NCI-H2196 (cell line): ENCODE measurements around the gene NRL.

ENCODE experiments used
- DNase-seq: peaks from one replicate; lab custom pipeline; 2025; ENCODE audit not compliant: unreplicated experiment; lab: John Stamatoyannopoulos, UW

Gene NRL

GRCh38 chr14:24083462-24083861 is 31.3 kb downstream of the NRL start:
- DNase-seq: no peak

- DNase-seq: no peak
Observed at GRCh38 chr14:24082411-24083080, 32.2 kb downstream of the NRL start.

GRCh38 chr14:24081739-24082211 is 33.0 kb downstream of the NRL start:
- no peak for DNase-seq

GRCh38 chr14:24080888-24081738 is 33.6 kb downstream of the NRL start:
- peak; percentile 79 for DNase-seq

- DNase-seq: no peak
Observed at GRCh38 chr14:24080142-24080530, 34.6 kb downstream of the NRL start.

GRCh38 chr14:24079491-24080141 is 35.1 kb downstream of the NRL start:
- DNase-seq: peak; percentile 65

GRCh38 chr14:24078146-24078545 is 36.6 kb downstream of the NRL start:
- no peak for DNase-seq

GRCh38 chr14:24077086-24077485 is 37.7 kb downstream of the NRL start:
- DNase-seq: no peak

- no peak for DNase-seq
Observed at GRCh38 chr14:24076302-24076601, 38.5 kb downstream of the NRL start.

GRCh38 chr14:24075485-24076301 is 39.1 kb downstream of the NRL start:
- DNase-seq: peak; percentile 30

GRCh38 chr14:24074625-24075484 is 39.9 kb downstream of the NRL start:
- DNase-seq: no peak

- DNase-seq: no peak
Observed at GRCh38 chr14:24072881-24073877, 41.6 kb downstream of the NRL start.

- no peak for DNase-seq
Observed at GRCh38 chr14:24072436-24072835, 42.3 kb downstream of the NRL start.

GRCh38 chr14:24071836-24072430 is 42.8 kb downstream of the NRL start:
- no peak for DNase-seq

GRCh38 chr14:24071144-24071697 is 43.5 kb downstream of the NRL start, which contains the start of gene CPNE6:
CPNE6 (plus strand) TSS chr14:24071562; CDS start chr14:24072937, 1,375 bp downstream.
- no peak for DNase-seq

GRCh38 chr14:24070285-24071143 is 44.2 kb downstream of the NRL start:
- DNase-seq: no peak

GRCh38 chr14:24069411-24069735 is 45.4 kb downstream of the NRL start:
- DNase-seq: no peak
